HEK293T (cell line): ENCODE data around the gene TRIM26.

ENCODE experiments used
- CTCF ChIA-PET: fragments of 350-600 bp; formaldehyde crosslinking; extraction: SDS; loops from one replicate; lab custom pipeline; 2021; ENCODE audit warnings: antibody characterized with exemption, inconsistent platforms; lab: Yijun Ruan, JAX
- POLR2A ChIA-PET: fragments of 350-600 bp; formaldehyde crosslinking; extraction: SDS; loops from one replicate; lab custom pipeline; 2020; ENCODE audit warnings: antibody characterized with exemption, inconsistent platforms; lab: Yijun Ruan, JAX
- DNase-seq: peaks from one replicate; pipeline ENCODE4 v3.0.0; 2012; ENCODE audit warnings: mixed read lengths; ENCODE audit errors: extremely low spot score
- ARNT ChIP-seq: fragments of 450-650 bp; IDR thresholded peaks from 2 replicates; pipeline ENCODE4 v1.6.1; 2017; ENCODE audit warnings: mild to moderate bottlenecking
- BHLHE40 ChIP-seq: fragments of 450-650 bp; IDR thresholded peaks from 2 replicates; pipeline ENCODE4 v1.6.1; 2016; ENCODE audit warnings: mild to moderate bottlenecking, moderate library complexity, borderline replicate concordance
- CTBP1 ChIP-seq: fragments of 450-650 bp; IDR thresholded peaks from 2 replicates; pipeline ENCODE4 v1.6.1; 2016; ENCODE audit warnings: borderline replicate concordance
- ELF4 ChIP-seq: fragments of 450-650 bp; IDR thresholded peaks from 2 replicates; pipeline ENCODE4 v1.6.1; 2017; ENCODE audit warnings: antibody characterized with exemption
- FOXA1 ChIP-seq: fragments of 450-650 bp; IDR thresholded peaks from 2 replicates; pipeline ENCODE4 v1.6.1; 2016; ENCODE audit warnings: mild to moderate bottlenecking
- FOXK2 ChIP-seq: fragments of 450-650 bp; IDR thresholded peaks from 2 replicates; pipeline ENCODE4 v1.6.1; 2016; ENCODE audit warnings: mild to moderate bottlenecking
- FOXM1 ChIP-seq: fragments of 450-650 bp; IDR thresholded peaks from 2 replicates; pipeline ENCODE4 v1.6.1; 2017; ENCODE audit warnings: mild to moderate bottlenecking, borderline replicate concordance
- HDGF ChIP-seq: fragments of 450-650 bp; IDR thresholded peaks from 2 replicates; pipeline ENCODE4 v1.6.1; 2017; ENCODE audit warnings: antibody characterized with exemption, borderline replicate concordance
- L3MBTL2 ChIP-seq: fragments of 450-650 bp; conservative IDR thresholded peaks from 2 replicates; pipeline ENCODE4 v1.6.1; 2016; ENCODE audit warnings: mild to moderate bottlenecking
- LEF1 ChIP-seq: fragments of 450-650 bp; IDR thresholded peaks from 2 replicates; pipeline ENCODE4 v1.6.1; 2017; ENCODE audit warnings: mild to moderate bottlenecking, borderline replicate concordance
- NFRKB ChIP-seq: fragments of 450-650 bp; IDR thresholded peaks from 2 replicates; pipeline ENCODE4 v1.6.1; 2016; ENCODE audit warnings: mild to moderate bottlenecking, moderate library complexity
- PKNOX1 ChIP-seq: fragments of 450-650 bp; IDR thresholded peaks from 2 replicates; pipeline ENCODE4 v1.6.1; 2016
- SP1 ChIP-seq: fragments of 450-650 bp; IDR thresholded peaks from 2 replicates; pipeline ENCODE4 v1.6.1; 2017
- SUZ12 ChIP-seq: fragments of 450-650 bp; IDR thresholded peaks from 2 replicates; pipeline ENCODE4 v1.6.1; 2016; ENCODE audit warnings: mild to moderate bottlenecking
- TARDBP ChIP-seq: fragments of 450-650 bp; IDR thresholded peaks from 2 replicates; pipeline ENCODE4 v1.6.1; 2016
- ZNF384 ChIP-seq: fragments of 450-650 bp; IDR thresholded peaks from 2 replicates; pipeline ENCODE4 v1.6.1; 2016

The TRIM26 gene

DNA sequence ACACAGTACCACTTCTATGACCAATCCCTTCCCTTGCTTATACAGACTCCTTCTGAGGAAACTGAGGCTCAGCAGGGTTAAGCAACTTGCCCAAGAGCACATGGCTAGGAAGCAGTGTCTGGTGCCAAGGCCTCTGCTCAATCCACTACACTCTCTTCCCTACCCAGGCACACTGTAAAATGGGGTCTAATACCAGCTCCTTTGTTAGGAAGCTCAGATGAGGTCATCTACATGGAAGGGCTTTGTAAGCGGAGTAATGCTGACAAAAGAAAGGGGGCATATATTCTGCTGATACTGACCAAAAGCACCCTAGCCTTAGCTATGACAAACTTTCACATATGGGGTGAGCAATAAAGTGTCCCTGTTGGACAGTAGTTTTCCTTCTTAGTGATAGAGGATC lies 9.1 kb downstream of the TRIM26 start:
- ChIA-PET CTCF (interaction anchor here (0.8 kb wide), 1 partner anchor 15 kb away, joined by 4 read pairs; no protein-coding TSS in a partner anchor), POLR2A (interaction anchor here (1.0 kb wide), 2 partner anchors 9 to 10 kb away, joined by 4 read pairs; partner anchors contain the start of gene TRIM26)
- no peak for TF ChIP-seq ARNT
- no peak for TF ChIP-seq NFRKB
- TF ChIP-seq SP1: no peak
- no peak for TF ChIP-seq BHLHE40
- no peak for TF ChIP-seq TARDBP
- no peak for TF ChIP-seq LEF1
- no peak for TF ChIP-seq HDGF
- TF ChIP-seq FOXA1: no peak
- no peak for TF ChIP-seq ELF4
- no peak for TF ChIP-seq L3MBTL2
- TF ChIP-seq SUZ12: no peak
- no peak for TF ChIP-seq ZNF384
- TF ChIP-seq FOXK2: no peak
- no peak for TF ChIP-seq CTBP1
- no peak for TF ChIP-seq FOXM1
- TF ChIP-seq PKNOX1: no peak
- no peak for DNase-seq

- ChIA-PET POLR2A (no interaction called here), CTCF (no interaction called here)
- TF ChIP-seq ARNT (no peak), FOXA1 (no peak), NFRKB (no peak), SP1 (no peak), PKNOX1 (no peak), FOXM1 (no peak), TARDBP (no peak), BHLHE40 (no peak), L3MBTL2 (no peak), CTBP1 (no peak), FOXK2 (no peak), LEF1 (no peak), ZNF384 (no peak), SUZ12 (no peak)
- DNase-seq: no peak
These were observed 10.8 kb downstream of the TRIM26 start for GRCh38 chr6:30202366-30202765.

DNA sequence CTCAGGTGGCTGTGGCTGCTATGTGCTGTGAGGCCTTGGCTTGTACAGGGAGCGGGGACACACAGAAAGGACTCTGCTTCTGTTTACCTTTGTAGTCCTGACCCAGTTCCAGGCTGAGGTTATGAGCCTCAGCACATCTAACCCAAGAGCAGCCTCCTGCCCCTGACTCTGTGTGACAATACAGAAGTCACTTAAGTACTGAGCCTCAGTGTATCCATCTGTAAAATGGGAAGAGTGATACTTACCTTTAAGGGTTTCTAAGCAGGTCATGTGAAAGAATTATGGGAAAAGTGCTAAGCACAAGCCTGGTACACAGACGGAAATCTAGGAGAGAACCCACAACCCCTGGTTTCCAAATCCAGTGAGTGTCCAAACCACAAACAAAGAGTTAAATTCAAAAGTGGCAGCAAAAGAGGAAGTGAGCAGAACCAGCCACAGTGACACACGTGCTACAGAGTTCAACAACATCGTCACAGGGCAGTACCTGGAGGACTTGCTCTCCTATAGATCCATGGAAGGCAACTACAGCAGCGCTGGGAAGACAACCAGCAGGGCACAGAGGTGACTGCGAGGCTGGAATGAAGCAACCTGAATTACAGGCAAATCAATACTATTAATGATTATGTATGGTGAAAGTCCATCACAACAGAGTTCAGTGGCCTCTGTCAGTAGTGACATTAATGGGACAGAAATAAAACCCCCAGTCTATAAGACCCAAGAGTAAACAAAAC lies 12.5 kb downstream of the TRIM26 start:
- DNase-seq: no peak
- ChIA-PET POLR2A (no interaction called here), CTCF (no interaction called here)
- TF ChIP-seq TARDBP (no peak), PKNOX1 (no peak), FOXA1 (no peak), BHLHE40 (no peak), FOXM1 (no peak), FOXK2 (no peak)

GRCh38 chr6:30198166-30199084 lies 14.8 kb downstream of the TRIM26 start:
- no peak for DNase-seq
- TF ChIP-seq TARDBP (no peak), CTBP1 (no peak), SP1 (no peak), SUZ12 (no peak), FOXA1 (no peak), PKNOX1 (no peak), ZNF384 (no peak), ARNT (no peak), NFRKB (no peak), L3MBTL2 (no peak), ELF4 (no peak), FOXM1 (no peak), BHLHE40 (no peak), FOXK2 (no peak)
- CTCF ChIA-PET: no interaction called here
- POLR2A ChIA-PET: no interaction called here

DNA sequence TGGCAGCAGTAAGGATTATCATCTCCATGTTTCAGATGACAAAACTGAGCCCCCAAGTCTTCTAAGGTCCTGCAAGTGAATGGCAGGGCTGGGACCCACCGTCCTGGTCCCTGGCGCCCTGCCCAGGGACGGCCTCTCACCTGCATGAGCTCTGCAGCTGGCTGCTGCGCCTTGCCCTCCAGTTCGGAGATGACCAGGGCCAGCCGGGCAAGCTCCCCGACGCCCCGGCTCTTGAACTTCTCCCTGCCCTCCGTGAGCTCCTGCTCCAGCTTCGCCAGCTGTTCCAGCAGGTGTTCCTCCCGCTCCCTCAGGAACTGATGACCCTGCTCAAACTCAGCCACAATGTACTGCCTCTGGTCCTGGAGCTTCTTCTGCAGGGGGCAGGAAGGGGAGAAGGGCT lies 16.8 kb downstream of the TRIM26 start:
- POLR2A ChIA-PET: no interaction called here
- no peak for DNase-seq
- CTCF ChIA-PET: no interaction called here
- no peak for TF ChIP-seq FOXM1
- no peak for TF ChIP-seq SUZ12
- TF ChIP-seq FOXK2: no peak
- no peak for TF ChIP-seq LEF1
- no peak for TF ChIP-seq ZNF384
- no peak for TF ChIP-seq NFRKB
- TF ChIP-seq TARDBP: no peak
- no peak for TF ChIP-seq CTBP1
- no peak for TF ChIP-seq PKNOX1
- no peak for TF ChIP-seq SP1
- TF ChIP-seq L3MBTL2: no peak
- no peak for TF ChIP-seq HDGF
- TF ChIP-seq ELF4: no peak
- TF ChIP-seq ARNT: no peak
